GM18505 (cell line): Measurements from ENCODE around the gene DYNC1LI1.
"Not testable (repeated sequence)": the region's sequence is repeated elsewhere in the genome, so short reads cannot be mapped to it uniquely, and the experiment has no call there.

Experiments used
- ATAC-seq: cut with Tn5 transposase; IDR thresholded peaks from one replicate; pipeline ENCODE4 v1.9.1; 2021; ENCODE audit not compliant: unreplicated experiment
- POLR2A ChIP-seq: IDR thresholded peaks from 4 replicates; pipeline ENCODE4 v1.6.1; 2011; ENCODE audit warnings: borderline replicate concordance; ENCODE audit not compliant: insufficient read depth, insufficient read length; ENCODE audit errors: extremely low read depth

Gene DYNC1LI1

DNA sequence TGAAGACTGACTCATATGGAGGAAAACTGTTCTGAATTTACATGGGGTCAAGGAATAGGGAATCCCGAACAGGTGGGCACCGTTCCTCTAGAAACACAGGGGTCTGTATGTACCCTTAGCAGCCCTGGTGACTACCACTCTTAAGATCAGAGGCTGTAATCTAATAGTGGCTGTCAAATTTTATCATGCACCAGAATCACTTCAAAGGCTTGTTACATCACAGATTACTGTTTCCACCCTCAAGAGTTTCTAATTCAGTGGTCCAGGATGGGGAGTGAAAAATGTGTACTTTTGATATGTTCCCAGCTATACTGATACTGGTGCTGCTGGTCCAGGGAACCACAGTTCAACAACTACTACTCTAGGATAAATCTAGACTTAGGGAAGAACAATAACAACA is 27.9 kb downstream of the DYNC1LI1 start:
- TF ChIP-seq POLR2A: no peak
- no peak for ATAC-seq

DNA sequence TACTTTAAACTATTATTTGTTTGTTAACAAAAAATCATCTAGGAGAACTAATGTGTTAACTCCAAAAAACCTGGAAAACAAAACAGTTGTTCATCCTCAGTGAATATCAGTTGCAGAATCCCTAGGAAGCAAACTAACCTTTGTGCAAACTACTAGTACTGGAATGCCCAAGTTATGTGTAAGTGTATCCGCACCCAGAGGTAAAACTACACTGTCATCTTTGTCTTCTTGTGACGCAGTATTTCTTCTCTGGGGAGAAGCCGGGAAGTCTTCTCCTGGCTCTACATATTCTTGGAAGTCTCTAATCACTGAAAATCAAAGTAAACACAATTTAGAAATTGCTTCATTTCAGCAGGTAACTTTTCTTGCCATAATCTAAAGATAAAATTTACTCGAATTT is 29.8 kb downstream of the DYNC1LI1 start:
- TF ChIP-seq POLR2A: no peak
- no peak for ATAC-seq

DNA sequence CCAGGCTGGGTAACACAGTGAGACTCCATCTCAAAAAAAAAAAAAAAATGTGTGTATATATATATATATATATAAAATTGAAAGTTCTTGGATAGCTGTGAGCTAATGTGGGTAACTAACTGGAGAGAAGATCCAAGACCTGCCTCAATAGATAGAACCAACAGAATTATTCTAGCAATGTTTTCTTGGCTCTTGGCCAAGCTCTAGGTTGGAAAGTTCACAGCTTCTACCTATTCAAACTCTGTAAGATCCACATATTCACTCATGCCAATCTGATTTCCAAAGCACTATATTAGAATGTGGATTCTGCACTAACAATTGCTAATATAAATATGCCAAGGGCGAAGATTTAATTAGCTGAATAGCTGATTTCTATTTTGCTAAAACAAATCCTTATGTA is 38.2 kb downstream of the DYNC1LI1 start:
- no peak for TF ChIP-seq POLR2A
- ATAC-seq: no peak

DNA sequence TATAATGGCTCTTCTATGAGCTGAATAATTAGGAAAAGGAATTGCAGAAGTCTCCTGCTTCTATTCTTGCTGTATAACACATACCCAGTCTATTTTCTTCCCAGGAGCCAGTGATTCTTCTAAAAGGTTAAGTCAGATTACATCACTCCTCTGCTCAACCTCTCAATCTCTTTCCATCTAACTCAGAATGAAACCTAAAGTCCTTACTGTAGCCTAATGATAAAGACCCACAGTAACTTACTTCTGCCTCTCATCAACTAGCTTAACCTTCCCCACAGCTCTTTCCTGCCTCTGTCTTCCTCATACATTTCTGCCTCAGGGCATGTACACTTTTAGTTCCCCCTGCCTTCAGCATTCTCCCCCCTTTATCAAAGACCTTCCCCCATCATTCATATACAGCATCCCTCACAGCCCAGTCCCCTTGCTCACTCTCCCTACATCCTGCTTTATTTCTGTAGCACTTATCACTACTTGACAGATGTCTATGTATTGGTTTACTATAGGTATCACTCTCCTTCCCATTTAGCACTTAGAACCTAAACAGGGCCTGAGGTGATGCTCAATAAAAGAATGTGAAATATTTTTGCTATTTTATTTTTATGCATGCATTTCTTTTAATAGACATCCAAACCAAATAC is 39.5 kb downstream of the DYNC1LI1 start:
- peak; percentile 56 for ATAC-seq
- TF ChIP-seq POLR2A: no peak

DNA sequence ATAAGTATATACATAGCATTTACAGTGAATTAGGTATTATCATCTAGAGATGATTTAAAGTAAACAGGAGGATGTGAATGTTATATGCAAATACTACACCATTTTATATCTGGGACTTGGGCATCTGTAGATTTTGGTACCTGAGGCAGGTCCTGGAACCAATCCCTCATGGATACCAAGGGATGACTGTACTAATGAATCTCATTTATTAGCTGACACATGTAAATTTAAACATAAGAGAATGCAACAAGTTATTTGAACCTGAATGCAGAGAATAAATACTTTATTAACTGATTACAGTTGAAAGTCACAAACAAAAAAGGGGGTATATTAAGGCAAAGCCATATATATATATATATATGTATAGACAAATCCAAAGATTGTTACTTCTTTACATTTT is 44.9 kb downstream of the DYNC1LI1 start:
- no peak for TF ChIP-seq POLR2A
- no peak for ATAC-seq

DNA sequence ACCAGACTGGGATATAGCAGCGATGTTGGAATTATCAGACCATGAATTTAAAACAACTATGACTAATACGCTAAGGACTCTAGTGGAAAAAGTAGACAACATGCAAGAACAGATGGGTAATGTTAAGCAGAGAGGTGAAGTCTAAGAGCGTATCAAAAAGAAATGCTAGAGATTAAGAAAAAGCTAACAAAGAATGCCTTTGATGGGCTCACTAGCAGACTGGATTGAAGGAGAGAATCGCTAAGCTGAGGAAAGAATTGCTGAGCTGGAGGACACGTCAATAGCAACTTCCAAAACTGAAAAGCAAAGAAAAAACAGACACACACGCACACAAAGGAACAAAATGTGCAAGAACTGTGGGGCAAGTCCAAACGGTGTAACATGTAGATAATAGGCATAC is 48.0 kb downstream of the DYNC1LI1 start:
- no peak for TF ChIP-seq POLR2A

DNA sequence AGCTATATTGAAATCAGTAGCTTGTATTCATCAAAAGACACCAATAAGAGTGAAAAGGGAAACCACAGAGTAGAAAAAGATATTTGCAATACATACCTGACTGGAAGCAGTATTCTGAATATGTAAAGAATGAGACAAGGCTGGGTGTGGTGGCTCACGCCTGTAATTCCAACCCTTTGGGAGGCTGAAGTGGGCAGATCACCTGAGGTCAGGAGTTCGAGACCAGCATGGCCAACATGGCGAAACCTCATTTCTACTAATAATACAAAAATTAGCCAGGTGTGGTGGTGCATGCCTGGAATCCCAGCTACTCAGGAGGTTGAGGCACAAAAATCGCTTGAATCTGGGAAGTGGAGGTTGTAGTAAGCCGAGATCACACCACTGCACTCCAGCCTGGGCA is 51.7 kb downstream of the DYNC1LI1 start:
- ATAC-seq: not testable (repeated sequence)

More for the DNA sequence above, 48.0 kb downstream of the DYNC1LI1 start:
- no peak for ATAC-seq

DNA sequence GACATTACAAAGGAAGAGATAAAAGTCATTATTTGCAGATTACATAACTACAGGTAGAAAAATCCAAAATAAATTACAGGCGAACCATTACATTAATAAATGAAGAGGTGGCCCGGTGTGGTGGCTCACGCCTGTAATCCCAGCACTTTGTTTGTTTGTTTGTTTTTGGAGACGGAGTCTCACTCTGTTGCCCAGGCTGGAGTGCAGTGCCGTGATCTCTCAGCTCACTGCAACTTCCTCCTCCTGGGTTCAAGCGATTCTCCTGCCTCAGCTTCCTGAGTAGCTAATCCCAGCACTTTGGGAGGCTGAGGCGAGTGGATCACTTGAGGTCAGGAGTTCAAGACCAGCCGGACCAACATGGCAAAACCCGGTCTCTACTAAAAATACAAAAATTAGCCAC is 53.9 kb downstream of the DYNC1LI1 start:
- not testable (repeated sequence) for ATAC-seq

DNA sequence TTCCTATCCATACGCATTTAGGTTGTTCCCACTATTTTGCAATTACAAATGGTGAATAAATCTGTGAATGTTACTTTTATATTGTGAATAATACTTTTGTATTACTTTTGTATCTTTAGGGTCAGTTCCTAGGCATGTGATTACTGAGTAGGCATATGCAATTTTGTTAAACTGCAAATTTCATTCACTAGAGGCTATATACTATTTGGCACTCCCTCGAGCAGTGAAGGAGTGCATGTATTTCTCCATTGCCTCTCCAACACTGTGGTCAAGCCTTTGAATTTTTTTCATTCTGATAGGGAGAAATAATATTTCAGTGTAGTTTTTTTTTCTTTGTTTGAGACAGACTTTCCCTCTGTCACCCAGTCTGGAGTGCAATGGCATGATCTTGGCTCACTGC is 59.7 kb downstream of the DYNC1LI1 start:
- no peak for ATAC-seq
- no peak for TF ChIP-seq POLR2A

DNA sequence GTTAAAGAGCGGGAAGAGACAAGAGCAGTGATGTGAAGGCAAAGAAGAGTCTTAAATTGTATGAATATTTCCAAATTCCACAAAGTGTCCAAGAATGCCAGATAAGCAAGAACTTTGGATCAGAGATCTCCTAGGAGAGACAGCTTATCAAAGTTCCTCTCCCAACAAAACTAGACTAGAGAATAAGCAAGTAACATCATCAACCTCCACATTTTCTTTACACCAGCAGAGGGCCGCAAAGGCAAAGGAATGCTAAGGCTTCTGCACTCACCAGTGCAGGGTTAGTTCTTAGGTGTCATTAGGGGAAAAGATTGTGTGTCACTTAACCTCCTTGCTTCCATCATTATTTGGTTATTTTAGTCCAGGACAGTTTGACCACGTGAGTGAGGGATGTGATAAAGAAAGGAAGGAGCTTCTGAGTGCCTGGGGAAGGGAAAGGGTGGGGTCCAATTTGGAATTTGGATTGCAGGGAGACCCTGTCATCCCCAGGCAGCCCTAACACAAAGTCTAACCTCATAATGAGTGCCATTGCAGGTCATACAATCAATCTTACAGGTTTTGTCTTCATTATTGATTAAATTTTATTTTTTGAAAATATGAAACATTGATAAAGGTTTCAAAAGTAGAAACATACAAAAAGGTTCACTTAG is 60.5 kb downstream of the DYNC1LI1 start:
- peak; percentile 75 for ATAC-seq
- TF ChIP-seq POLR2A: no peak

DNA sequence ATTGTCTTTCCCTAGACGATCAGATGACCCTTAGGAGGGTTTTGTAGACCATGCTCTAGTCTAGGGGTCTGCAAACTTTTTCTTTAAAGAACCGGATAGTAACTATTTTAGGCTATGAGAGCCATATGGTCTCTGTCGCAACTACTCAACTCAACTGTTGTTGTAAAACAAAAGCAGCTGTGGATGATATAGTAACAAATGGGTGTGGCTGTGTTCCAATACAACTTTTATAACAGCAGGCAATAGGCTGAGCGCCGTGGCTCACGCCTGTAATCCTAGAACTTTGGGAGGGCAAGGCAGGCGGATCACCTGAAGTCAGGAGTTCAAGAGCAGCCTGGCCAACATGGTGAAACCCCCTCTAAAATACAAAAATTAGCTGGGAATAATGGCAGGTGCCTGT is 61.9 kb downstream of the DYNC1LI1 start:
- no peak for ATAC-seq
- no peak for TF ChIP-seq POLR2A

DNA sequence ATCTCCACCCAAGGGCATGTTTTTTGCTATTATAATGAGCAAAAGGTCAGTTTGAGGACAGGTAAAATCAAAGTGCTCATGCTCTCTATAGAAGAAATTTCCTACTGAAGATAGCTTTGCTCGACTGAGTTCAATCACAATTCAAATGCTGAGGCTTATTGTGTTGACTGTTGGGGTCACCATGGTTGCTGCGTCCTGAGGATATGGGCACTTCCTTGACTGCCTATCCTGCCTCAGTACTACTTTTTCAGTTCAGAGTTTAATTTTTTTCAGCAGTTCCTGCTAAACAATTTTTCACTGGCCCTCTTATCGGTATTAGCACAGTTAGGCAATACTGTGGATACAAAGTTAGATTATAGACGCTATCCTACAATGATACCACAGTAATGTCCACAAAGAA is 64.2 kb downstream of the DYNC1LI1 start:
- no peak for ATAC-seq
- no peak for TF ChIP-seq POLR2A

DNA sequence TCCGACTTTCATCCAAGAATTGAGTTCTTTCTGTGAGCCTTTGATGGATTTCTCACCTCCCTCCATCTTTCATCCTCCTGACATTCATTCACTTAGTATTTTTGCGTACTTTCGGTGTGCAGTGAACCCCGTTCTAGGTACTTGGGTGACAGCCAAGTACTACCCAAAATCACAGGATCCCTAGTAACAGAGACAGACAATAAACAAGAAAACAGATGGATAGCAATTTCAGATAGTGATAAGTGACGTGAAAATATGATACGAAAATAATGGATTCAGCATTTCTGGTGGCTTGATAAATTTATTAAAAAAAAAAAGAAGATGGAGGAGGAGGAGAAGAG is 67.7 kb downstream of the DYNC1LI1 start:
- TF ChIP-seq POLR2A: no peak
- ATAC-seq: no peak

DNA sequence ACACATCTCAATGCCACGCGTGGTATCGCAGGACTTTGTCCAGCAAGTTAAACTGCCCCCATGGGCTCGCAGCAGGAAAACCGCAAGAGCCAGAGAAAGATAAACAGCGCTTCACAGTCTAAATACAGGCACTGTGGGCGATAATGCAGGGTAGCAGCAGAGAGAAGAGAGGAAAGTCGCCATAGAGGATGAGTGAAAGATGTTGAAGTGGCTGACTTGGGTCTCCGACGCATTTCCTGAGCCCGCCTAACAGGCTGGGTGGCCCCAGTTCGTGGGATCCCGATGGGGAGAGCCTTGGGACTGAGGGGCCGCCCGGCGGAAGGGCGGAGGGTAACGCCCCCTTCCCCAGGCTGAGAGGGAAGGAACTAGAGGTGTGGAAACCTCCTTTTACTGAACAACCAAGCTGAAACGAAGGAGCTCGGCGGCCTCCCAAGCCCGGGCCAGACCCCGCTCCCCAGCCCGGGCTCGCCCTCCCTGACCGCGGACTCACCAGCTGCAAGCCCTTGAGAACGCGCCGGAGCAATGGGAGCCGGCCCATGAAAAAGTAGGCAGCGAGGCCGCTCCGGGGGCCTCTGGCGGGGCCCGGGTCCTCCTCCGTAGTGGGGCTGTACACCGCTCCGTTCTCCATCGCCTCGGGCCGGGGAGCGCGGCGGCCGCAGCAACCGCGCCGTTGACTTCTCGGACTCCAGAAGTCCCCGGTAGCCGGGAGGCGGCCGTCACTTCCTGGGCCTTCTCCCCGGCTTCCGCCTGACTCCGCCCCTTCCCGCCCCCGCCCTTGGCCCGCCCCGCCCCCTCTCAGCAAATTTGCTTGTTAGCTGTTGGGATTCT is 68.3 kb downstream of the DYNC1LI1 start, which contains the start of gene CMTM6:
TSS of gene CMTM6 (minus strand) at position 735 of the 828 bp plus-strand sequence. CDS start at position 628, 107 bp downstream.
- peak; percentile 88 for TF ChIP-seq POLR2A
- ATAC-seq: peak; percentile 72
